Fibroblast of skin of back (primary cell): ENCODE results near the gene GDPD5.

Experiments
- DNase-seq: peaks from one replicate; pipeline ENCODE4 v3.0.0-alpha.2; 2013

The GDPD5 gene

DNA sequence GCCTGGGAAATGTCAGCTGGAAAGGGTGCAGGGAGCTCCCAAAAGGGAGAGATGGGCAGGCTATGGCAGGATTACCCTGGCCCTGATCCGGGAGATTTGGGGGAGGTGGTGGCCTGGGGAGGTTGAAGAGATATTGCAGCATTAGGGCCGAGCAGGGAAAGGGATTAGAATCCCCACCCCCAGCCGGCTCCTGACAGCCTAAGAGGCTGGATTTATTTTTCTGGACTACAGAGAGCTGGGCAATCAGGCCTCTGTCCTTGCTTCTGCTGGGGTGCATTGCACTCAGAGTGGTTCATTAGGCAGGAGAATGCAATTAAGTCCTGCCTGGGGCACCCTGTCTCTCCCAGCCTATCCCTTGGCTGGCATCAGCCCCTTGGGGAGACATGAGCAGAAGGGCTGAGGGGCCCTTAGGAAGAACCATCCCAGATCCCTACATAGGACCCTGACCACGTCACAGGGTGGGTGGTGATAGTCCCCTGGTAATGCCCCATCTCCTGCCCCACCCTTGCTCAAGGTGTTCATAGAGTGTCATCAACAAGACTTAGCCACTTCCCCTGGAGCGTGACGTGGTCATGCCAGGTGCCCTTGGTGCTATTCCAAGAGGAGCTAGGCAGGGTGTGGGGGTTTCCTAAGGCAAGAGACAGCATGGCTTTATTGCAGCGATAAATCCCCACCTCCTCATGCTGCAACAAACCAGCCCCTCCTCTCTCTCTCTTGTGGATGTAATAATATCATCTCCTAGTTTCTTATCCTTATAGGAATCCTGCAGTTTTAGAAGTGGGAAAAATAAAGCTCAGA lies 54.4 kb downstream of the GDPD5 start:
- no peak for DNase-seq

DNA sequence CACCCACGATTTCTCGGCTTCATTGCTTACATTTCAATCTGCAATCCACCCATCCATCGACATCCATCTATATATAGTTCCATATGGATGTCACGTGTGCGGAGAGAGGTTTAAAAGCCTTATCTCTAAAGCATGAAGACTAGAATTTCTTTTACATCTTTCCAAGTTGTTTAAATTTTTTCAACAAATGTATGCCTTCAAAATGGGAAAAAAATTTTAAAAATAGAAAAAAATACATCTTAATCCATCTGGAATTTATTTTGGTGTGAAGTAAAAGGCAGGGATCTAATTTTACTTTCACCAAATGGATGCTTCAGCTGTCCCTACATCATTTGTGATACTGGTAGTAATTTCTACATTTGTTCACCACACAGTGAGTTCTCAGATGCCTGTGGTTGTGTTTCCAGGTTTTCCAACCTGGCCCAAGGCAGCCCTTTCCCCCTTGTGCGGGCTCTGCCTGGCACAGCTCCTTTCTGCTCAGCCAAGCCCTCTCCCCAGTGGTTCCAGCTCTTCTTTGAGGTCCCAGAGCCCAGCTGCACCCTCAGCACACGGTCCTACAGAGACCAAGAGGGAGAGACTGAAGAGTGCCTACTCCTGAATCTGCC lies 55.2 kb downstream of the GDPD5 start:
- no peak for DNase-seq

DNA sequence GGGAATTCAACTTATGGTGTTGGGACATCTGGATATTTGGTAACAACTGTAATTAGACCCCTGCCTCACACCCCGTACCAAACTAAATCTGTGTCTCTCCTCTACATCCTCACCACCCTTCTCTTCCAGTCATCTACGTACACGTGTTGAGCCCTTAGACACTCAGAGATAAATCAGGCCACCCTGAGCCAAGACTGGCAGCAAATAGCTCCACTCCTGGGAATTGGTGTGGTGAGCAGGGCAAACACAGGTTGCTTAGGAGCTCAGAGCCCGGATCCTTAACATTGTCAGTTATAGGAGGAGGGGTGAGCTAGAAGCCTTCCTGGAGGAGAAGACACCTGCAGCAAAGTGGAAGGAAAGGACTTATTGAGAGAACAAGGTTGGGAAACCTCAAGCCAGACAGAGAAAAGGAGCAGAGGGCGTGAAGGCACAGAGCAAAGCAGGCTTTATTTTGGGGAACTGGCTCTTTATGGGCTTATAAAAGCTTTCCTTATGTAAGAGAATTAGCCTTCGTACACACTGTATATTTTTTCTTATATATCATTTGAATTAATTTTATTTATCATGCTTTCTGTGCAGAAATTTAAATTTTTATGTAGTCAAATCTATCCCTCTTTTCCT lies 55.8 kb downstream of the GDPD5 start:
- DNase-seq: no peak

DNA sequence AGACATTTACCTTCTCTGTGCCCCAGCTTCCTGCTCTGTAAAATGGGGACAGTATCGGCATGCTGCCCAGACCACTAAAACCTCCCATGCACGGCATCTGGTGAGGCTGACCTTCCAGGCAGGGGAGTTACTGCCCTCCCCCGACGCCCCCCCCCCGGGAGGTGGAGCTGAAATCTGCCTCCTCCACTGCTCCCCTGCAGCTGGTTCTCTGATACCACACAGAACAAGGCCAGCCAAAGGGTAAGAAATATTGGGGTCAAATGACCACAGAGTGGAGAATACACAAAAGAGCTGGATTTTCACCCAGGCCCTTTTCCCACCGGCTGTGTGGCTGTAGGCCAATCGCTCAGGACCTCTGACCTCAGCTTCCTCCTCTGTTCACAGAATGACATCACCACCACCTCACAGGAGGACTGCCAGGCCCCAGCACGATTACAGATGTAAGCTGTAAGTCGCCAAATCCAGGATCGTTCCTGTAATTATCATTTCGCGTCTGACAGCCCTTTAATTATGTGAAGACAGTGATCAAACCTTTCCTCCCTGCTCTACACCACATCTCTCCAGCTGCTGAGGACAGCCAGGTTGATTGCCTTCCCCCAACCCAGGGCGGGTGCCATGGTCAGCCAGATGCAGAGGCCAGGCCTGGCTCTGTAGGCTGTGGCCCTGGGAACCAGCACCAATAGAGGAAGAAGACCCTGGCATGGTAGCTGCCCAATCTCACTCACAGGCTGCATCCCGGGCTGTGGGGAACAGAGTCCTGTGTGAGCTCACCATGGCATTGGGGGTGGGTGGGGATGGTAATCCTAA lies 57.0 kb downstream of the GDPD5 start:
- DNase-seq: no peak

DNA sequence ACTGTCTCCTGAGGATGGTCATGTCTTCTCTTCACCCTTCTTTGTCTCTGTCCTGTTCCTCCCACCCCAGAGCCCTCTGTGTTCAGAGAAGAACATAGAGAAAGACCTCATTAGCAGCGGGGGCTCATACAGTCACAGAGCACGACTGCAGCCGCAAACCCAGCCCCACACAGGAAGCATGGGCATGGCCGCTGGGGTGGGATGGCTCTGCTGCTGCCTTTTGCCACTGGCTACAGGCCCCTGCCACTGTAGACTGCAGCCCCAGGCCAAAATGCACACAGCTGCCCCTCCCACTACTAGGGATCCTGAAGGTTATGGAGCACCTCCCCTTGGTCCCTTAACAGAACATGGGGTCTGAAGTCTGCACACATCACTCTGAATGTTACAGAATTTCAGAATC lies 57.9 kb downstream of the GDPD5 start:
- DNase-seq: no peak

DNA sequence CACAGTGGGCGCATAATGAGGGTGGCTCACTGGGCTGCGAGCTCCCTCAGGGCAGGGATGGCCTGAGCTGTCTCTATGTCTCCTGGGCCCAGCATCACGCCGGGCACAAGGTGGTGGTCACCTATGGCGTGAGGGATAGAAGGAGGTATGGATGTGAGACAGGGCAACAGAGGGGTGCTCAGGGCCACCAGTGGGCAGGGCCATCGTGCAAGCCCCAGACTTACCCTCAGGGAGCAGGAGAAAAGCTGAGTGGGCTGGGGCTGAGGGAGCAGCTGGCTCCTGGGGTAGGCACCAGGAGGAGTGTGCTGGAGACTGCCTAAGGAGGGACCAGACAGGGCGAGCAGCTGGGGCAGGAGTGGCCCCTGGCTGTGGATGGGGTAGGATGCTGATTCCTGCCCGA lies 58.4 kb downstream of the GDPD5 start:
- no peak for DNase-seq

DNA sequence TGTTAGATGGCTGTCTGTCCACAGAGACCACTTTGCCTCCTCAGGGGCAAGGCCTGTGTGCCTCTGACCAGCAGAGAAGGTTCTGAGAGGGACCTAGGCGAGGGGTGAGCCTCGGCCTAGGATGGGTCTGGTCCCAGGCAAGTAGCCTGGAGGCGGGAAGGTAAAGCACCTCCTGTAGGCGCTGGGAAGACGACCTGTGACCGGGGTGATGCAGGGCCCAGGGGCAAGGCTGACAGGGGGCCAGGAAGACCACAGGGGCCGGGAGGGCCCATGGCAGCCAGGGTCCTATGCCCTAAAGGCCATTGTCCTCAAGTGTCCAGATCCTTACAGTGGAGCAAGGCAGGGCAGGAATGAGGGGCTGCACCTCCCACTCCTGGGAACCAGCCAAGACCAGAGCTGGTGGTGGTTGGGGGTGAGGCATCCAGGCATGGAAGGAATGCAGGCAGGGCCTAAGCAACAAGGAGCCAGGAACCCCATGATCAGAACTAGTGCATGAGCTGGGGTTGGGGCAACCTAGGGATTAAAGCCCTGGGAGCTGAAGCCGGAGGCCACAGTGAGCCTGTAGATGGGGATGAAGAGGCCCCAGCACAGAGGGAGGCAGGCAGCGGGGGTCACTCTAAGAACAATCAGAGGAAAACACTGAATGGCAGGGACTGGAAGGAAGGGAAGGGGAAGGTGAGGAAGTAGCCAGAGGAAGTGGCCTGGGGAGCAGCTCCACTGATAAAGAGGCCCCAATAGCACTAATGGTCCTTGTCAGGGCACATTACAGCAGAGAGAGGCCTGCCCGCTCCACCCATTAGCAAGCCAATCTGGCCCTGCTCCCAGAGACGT lies 59.8 kb downstream of the GDPD5 start:
- DNase-seq: peak; percentile 62

DNA sequence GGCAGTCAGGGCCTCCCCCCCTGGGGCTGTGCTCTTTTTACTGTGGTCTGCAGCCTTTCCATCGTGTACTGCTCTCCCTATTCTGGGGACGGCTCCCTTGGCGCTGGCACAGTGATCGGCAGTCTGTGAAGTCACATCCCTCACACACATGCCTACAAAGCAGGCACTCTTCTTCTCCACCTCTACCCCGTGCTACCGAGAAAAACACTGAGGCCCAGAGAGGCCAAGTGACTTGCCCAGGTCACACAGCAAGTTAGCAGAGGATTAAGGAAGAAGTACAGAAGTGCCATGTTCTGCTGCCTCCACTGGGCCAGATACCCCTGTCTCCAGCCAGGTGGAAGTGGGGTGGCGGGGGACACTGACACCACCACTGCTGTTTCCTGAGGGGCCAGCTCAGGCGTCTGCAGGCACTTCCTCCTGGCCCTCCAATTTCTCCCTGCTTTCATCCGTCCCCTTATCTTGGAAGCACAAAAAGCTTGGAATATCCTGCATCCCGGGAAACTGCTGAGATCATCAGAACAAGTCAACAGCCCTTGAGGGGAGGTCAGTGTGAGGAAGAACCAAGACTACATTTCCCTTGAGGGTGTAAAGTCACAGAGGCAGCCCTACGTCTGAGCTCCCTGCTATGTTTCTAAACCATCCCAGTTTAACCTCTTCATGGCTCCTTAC lies 62.5 kb downstream of the GDPD5 start:
- no peak for DNase-seq

DNA sequence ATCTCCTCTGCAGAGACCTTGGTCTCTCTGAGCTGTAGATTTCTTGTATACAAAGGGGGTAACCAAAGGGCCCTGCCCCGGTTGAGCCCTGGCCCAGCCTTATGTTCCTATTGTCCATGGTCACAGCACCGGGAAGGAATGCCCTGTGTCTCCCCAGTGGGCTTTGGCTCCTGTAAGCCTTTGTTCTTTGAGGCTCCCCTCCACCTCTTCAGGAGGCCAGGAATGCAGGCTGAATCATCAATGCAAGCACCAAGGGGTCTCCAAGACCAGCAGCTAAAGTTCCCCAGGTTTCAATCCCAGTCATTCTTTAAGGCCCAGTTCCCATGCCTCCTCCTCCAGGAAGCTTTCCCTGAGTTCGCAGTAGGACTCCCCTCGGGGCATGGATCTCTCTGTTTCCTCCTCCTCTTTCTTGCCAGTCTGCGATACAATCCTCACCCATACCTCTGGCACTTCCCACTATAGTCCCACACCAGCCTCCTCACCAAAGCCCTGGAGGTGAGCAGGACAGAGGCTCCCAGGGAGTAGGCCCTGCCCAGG lies 63.6 kb downstream of the GDPD5 start:
- DNase-seq: no peak

DNA sequence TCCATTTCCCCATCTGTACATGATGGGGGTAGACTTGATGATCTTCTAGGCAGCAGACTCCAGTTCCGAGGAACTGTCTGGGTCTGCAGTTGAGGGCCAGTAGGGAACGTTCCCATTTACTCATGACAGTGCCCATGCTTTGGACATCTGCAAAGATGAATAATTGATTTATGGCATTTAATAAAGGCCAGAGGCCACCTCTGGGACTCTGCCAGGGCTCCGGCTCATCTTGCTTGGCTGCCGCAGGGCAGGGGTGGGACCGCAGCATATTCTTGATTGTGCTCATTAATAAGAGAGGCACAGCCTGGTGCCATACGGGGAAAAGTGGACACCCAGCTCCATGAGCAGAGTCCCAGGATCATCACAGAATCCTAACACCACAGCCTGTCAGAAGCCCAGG lies 64.6 kb downstream of the GDPD5 start:
- DNase-seq: no peak

DNA sequence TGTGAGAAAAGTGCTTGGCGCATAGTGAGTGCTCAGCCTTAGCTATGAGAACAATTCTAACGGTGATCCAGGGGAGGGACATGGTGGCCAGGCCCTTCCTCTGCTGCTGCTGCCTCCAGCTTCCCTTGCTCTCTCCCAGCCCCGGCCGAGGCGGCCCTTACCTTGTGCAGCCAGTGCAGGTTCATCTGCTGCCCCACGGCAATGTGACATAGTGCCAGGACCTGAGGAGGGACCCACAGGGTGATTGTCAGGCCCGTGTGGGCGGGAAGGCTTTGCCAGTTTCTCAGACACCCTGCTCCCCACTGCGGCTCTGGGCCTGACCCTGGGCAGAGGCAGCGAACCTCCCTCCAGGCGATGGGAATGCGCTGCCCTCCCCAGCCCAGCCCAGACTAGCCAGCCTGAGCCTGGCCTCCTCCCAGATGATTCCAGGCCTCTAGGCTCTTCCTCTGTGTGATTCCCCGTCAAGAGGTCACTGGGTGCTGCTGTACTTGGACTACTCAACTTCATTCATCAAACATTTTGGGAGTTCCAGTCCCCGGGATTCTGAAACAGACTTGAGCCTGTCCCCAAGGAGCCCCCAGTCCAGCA lies 69.1 kb downstream of the GDPD5 start:
- no peak for DNase-seq

DNA sequence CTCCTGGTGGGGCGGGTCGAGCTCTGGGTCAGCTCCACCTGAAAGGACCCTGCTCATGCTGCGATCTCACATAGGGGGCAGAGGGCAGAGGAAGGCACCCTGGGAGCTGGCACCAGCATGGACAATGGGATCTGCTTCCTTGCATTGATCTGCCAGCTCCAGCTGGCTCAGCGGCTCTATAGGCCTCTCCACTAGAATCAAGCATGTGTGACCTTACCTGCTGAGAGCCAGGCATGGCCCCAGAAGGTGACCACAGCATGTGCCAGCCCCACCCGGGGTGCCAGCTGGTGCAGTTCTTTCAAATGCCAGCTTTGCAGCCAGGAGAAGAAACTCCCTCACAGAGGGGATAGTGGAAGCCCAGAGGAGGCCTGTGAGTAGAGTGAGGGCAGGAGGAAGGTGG lies 70.8 kb downstream of the GDPD5 start:
- no peak for DNase-seq

DNA sequence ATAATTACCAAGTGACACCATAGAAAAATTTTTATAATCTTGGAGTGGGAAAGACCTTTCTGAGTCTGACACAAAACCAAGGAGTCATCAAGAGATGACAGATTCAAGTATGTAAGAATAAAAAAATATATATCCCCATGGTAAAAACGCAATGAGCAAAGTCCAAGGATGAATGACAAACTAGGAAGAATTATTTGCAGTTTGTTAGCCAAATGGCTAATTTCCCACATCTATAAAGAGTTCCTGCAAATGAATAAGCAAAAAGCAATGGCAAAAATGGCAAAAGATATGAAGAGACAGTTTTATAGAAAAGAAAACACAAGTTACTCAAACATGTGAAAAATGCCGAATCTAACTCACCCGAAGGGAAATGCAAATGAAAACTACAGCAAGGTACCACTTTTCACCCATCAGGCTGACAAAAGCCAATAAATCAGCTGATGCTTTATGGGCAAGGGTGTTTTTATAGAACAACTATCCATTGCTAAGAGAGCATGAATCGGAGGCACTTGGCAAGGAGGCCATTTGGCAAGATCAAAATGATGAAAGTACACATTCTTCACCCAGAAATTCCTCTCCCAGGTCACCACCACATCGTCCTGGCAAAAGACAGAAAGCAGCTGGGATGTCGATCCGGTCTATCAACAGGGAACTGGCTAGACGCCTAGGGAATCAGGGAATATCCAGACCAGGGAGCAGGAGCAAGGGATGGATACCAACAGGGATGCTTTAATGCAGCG lies 71.7 kb downstream of the GDPD5 start:
- DNase-seq: peak; percentile 44

DNA sequence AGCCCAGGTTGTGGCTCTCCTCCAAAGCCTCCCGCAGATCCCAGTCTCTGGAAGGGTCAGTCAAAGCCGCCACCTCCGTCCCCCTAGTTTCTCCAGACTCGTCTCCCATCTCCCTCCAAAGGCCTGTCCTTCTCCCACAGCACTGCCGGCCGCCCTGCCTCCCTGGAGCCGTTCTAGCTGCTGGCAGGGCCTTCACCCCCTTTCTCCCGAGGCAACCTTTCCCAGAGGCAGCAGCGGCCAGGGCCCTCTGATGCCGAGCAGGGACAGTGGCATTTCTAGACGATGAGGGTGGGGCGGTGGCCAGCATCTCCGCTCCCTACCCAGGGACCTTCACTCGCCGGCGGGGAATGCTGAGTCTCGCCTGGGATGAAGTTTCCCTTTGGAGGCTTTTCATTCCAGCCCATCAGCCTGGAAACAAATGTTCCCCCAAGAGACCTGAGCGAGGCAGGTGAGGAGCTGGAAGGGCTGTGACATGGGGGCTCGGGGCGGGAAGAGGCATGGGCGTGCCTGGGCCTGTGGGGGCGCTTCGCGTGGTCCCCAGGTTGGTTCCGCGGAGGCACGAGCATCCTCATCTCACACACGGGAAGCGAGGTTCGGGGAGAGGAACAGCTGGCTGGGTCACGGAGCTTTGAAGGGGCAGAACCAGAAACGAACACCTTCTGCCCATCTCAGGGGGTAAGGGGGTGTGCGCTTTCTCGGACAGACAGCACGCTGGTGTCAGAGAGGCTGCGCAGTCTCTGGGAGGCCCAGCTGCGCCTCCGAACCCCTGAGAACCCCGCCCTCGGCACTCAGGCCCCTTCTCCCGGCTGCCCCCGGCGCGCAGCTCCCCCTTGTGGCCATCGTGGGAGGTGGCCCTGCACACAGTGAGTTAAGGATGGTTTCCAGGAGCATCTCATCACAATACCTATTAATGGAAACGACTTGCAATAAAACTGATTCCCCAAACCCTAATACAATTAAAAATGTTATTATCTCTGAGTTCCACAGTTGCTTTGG lies 74.6 kb downstream of the GDPD5 start:
- DNase-seq: no peak

DNA sequence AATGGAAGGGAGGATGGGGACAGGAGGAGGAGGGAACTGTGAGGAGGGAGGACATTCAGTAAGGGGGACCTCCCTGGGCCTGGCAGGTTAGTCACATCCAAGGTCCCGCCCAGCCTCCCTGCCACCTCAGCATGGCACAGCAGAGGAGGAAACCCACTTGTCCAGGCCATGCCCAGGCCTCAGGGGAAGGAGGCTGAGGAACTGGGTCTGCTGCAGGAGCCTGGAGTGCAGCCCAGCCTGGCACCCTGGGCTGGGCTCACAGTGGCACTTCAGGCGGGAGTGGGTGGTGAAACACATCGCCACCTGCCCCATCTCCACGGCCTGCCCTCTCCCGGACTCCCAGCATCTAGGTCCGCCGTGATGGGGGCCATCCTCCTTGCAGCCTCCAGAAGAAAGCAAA lies 75.5 kb downstream of the GDPD5 start:
- no peak for DNase-seq

DNA sequence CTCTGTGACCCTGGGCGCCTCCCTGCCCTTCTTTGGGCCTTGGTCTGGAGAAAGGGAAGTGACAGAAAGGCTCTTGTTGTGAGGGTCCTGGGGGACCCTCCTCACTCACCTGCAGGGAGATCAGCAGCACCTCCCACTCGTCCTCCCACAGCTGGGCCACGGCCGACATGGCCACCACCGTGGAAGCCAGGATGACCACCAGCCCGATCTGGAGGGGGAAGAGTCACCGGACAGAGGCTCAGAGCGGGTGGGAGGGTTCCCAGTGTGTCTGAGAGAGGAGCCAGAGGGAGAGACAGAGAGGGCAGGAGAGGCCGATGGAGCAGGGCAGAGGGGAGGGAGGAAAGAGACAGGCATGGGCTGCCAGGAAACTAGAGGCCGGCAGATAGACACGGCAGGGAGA lies 76.0 kb downstream of the GDPD5 start:
- DNase-seq: no peak

DNA sequence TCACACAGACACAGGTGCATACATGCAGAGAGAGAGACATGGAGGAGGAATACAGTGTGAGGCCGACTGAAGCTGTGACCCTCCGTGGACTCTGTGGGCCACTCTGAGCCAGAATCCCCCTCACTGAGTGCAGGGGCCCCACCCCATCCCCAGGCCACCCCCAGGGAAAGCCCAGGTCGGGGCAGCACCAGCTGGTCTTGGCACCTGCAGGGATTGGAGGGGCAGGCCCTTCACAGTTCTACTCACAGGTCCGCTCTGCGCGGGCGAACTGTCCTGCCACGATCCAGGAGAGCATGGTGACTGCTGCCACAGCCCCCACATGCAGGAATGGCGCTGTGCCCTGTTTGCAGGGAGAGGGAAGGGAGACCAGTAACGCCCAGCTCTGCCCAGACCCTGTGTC lies 76.5 kb downstream of the GDPD5 start:
- DNase-seq: no peak

DNA sequence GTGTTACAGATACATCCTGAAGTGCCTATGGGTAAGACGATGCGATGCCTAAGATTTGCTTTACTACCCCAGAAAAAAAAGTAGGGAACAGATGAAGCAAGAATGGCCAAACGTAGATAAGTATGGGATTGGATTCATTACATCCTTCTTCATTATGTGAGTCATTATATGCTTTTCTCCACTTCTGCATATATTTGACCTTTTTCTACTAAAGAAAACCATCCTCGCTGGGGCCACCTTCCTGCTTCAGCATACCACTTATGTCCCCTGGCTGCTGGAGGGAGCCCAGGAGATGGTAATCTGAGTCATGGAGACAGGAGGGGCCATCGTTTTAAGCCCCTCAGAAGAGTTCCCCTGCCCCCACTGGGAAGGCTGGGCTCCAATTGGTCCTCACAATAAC lies 78.3 kb downstream of the GDPD5 start:
- no peak for DNase-seq
